ENCODE measurements around the gene BPIFB2. TPM values are rescaled to one million over a fixed set of nuclear protein-coding genes. Genes with fewer than 3 reads are reported as not detected.

BPIFB2 gene
- total RNA-seq, 3 donors from 2014 or later (not counting 1 experiment from before 2014, with no cell fraction given) = not detected

- Histone ChIP-seq H3K27me3 (ENCODE audit: control insufficient read depth, insufficient read depth, low read length) (no peaks in the 10 kb centered on the region), H3K9me3 (ENCODE audit: control insufficient read depth, insufficient read depth, low read length) (no peaks in the 10 kb centered on the region), H3K27ac (ENCODE audit: low read length) (no peak overlapping the region), H3K4me3 (ENCODE audit: low read length) (no peak overlapping the region), H3K4me1 (ENCODE audit: control insufficient read depth, insufficient read depth, low read length) (no peaks in the 10 kb centered on the region), H3K36me3 (ENCODE audit: control insufficient read depth, insufficient read depth, low read length) (no peaks in the 10 kb centered on the region)
- TF ChIP-seq CTCF (IDR thresholded peaks at IDR 0.05) = no peak
- H3K27ac Mint-ChIP-seq = no peak overlapping the region
- ATAC-seq = no peak
- H3K9me3 Mint-ChIP-seq = no peaks in the 10 kb centered on the region
- H3K36me3 Mint-ChIP-seq = no peaks in the 10 kb centered on the region
- DNase-seq = no peak
- intact Hi-C loops (cut with micrococcal nuclease) = no loop called here
- no peaks in the 10 kb centered on the region for H3K27me3 Mint-ChIP-seq (ENCODE audit: low read depth in 2 of 2)
- H3K4me3 Mint-ChIP-seq = no peak overlapping the region
- 94% methylated on average over 11 of the region's 11 CpGs for WGBS (ENCODE audit: insufficient coverage)
- peaks cover 0 to 4% of the 10 kb centered on the region in 2 donors for H3K4me1 Mint-ChIP-seq
Observed at GRCh38 chr20:33064572-33065287, 57.2 kb downstream of the BPIFB2 start.

GRCh38 chr20:33065785-33066184 is 58.3 kb downstream of the BPIFB2 start:
- peak in 1 of 3 donors; percentile 14 for ATAC-seq
- Histone ChIP-seq H3K27ac (ENCODE audit: low read length) (no peak overlapping the region), H3K27me3 (ENCODE audit: control insufficient read depth, insufficient read depth, low read length) (no peaks in the 10 kb centered on the region), H3K36me3 (ENCODE audit: control insufficient read depth, insufficient read depth, low read length) (no peaks in the 10 kb centered on the region), H3K4me1 (ENCODE audit: control insufficient read depth, insufficient read depth, low read length) (no peaks in the 10 kb centered on the region), H3K4me3 (ENCODE audit: low read length) (no peak overlapping the region), H3K9me3 (ENCODE audit: control insufficient read depth, insufficient read depth, low read length) (no peaks in the 10 kb centered on the region)
- Mint-ChIP-seq H3K4me1 (peaks cover 0 to 4% of the 10 kb centered on the region in 2 donors), H3K27me3 (ENCODE audit: low read depth in 2 of 2) (no peaks in the 10 kb centered on the region), H3K4me3 (no peak overlapping the region), H3K9me3 (no peaks in the 10 kb centered on the region), H3K36me3 (no peaks in the 10 kb centered on the region), H3K27ac (no peak overlapping the region)
- no peak for DNase-seq
- TF ChIP-seq CTCF (IDR thresholded peaks at IDR 0.05) = no peak
- WGBS (ENCODE audit: insufficient coverage) = 91% methylated on average over 9 of the region's 9 CpGs
- intact Hi-C loops (cut with micrococcal nuclease) = no loop called here

GRCh38 chr20:33067806-33068205 is 60.3 kb downstream of the BPIFB2 start:
- no peaks in the 10 kb centered on the region for H3K4me1 ChIP-seq (ENCODE audit: control insufficient read depth, insufficient read depth, low read length)
- H3K27me3 Mint-ChIP-seq (ENCODE audit: low read depth in 2 of 2) = no peaks in the 10 kb centered on the region
- H3K4me3 ChIP-seq (ENCODE audit: low read length) = no peak overlapping the region
- no peaks in the 10 kb centered on the region for H3K27me3 ChIP-seq (ENCODE audit: control insufficient read depth, insufficient read depth, low read length)
- H3K27ac Mint-ChIP-seq = no peak overlapping the region
- intact Hi-C loops (cut with micrococcal nuclease) = no loop called here
- no peaks in the 10 kb centered on the region for H3K9me3 Mint-ChIP-seq
- ATAC-seq (no peak), DNase-seq (no peak)
- no peaks in the 10 kb centered on the region for H3K36me3 ChIP-seq (ENCODE audit: control insufficient read depth, insufficient read depth, low read length)
- H3K4me3 Mint-ChIP-seq = no peak overlapping the region
- H3K4me1 Mint-ChIP-seq = peaks cover 0 to 4% of the 10 kb centered on the region in 2 donors
- H3K36me3 Mint-ChIP-seq = no peaks in the 10 kb centered on the region
- TF ChIP-seq CTCF (IDR thresholded peaks at IDR 0.05) = no peak
- WGBS (ENCODE audit: insufficient coverage) = 67% methylated on average over 3 of the region's 3 CpGs
- H3K27ac ChIP-seq (ENCODE audit: low read length) = no peak overlapping the region
- H3K9me3 ChIP-seq (ENCODE audit: control insufficient read depth, insufficient read depth, low read length) = no peaks in the 10 kb centered on the region

All from natural killer cell (primary cell).